Endothelial cell of umbilical vein (primary cell): ENCODE data around the gene KLK5. TPM values are rescaled to one million over a fixed set of nuclear protein-coding genes. Genes with fewer than 3 reads are reported as not detected.

ENCODE experiments used
- BruUV-seq: library from RNA; stranded (reverse); fragments of 400-500 nt; replicated peaks from 2 replicates; lab custom pipeline; 2021; lab: Mats Ljungman, UMichigan
- CTCF ChIA-PET: fragments of 300-600, 350-600 bp; sonication (Branson Sonifier 250); formaldehyde crosslinking; loops from one replicate; lab custom pipeline; 2021; ENCODE audit warnings: antibody characterized with exemption, inconsistent platforms; lab: Charles Lee
- POLR2A ChIA-PET: fragments of 300-600, 350-600 bp; sonication (Branson Sonifier 250); formaldehyde crosslinking; loops from one replicate; lab custom pipeline; 2021; ENCODE audit warnings: antibody characterized with exemption, inconsistent platforms; lab: Charles Lee
- DNase-seq: peaks from one replicate; pipeline ENCODE4 v3.0.0-alpha.2; 2011; ENCODE audit warnings: low read depth, low spot score
- FAIRE-seq: peaks from 2 replicates; lab custom pipeline; 2011; peaks lifted over from hg19 to GRCh38; lab: Jason Lieb, UNC
- H2AFZ ChIP-seq: 2 replicates; pipeline ENCODE4 v1.6.0; 2012; ENCODE audit warnings: low read depth, low read length, control low read depth, inconsistent platforms
- H3K27ac ChIP-seq: 2 replicates; pipeline ENCODE4 v1.5.1; 2011; ENCODE audit warnings: low read depth, mild to moderate bottlenecking, control low read depth, low read length, moderate library complexity; ENCODE audit not compliant: insufficient read depth
- H3K27me3 ChIP-seq, 2 experiments: 2 replicates each; pipeline versions ENCODE4 v1.6.0 to v1.6.1; 2011; ENCODE audit warnings: low read length in 2 of 2, mixed read lengths in 1 of 2; ENCODE audit not compliant: control insufficient read depth in 2 of 2, insufficient read depth in 2 of 2
- H3K36me3 ChIP-seq, 2 experiments: 2 replicates in 1 of 2; 3 replicates in 1 of 2; pipeline ENCODE4 v1.5.1; 2011; ENCODE audit warnings: low read length in 2 of 2, mild to moderate bottlenecking in 1 of 2, moderate library complexity in 1 of 2; ENCODE audit not compliant: control insufficient read depth in 2 of 2, insufficient read depth in 2 of 2; ENCODE audit errors: extremely low read depth in 1 of 2
- H3K4me1 ChIP-seq: 3 replicates; pipeline ENCODE4 v1.5.1; 2011; ENCODE audit warnings: mild to moderate bottlenecking, low read length; ENCODE audit not compliant: control insufficient read depth, insufficient read depth; ENCODE audit errors: extremely low read depth
- H3K4me2 ChIP-seq: 2 replicates; pipeline ENCODE4 v1.6.1; 2011; ENCODE audit warnings: low read length, control low read depth, mixed read lengths; ENCODE audit not compliant: insufficient read depth
- H3K4me3 ChIP-seq, 3 experiments: fragments of 200-600 bp in 1 of 3; sonication (generic), shearing (Covaris generic) in 1 of 3; replicated peaks in 1 of 3; 2 replicates each; pipeline ENCODE4 v1.5.1; 2011 to 2016; ENCODE audit warnings: control low read depth in 3 of 3, low read length in 3 of 3, mild to moderate bottlenecking in 2 of 3, inconsistent platforms in 1 of 3, low read depth in 1 of 3, moderate library complexity in 1 of 3; ENCODE audit not compliant: insufficient read depth in 1 of 3
- H3K79me2 ChIP-seq: 2 replicates; pipeline ENCODE4 v1.6.0; 2012; ENCODE audit warnings: low read length, inconsistent platforms; ENCODE audit not compliant: control insufficient read depth, insufficient read depth
- H3K9ac ChIP-seq: replicated peaks from 2 replicates; pipeline ENCODE3; 2011; ENCODE audit warnings: low read length, control low read depth; ENCODE audit not compliant: insufficient read depth; ENCODE audit errors: extremely low read depth
- H3K9me1 ChIP-seq: replicated peaks from 3 replicates; pipeline ENCODE4 v1.6.0; 2011; ENCODE audit warnings: mild to moderate bottlenecking, low read length; ENCODE audit not compliant: control insufficient read depth, insufficient read depth; ENCODE audit errors: extremely low read depth
- H3K9me3 ChIP-seq: replicated peaks from 2 replicates; pipeline ENCODE4 v1.5.1; 2012; ENCODE audit warnings: low read length, inconsistent platforms; ENCODE audit not compliant: control insufficient read depth, insufficient read depth
- H4K20me1 ChIP-seq: replicated peaks from 2 replicates; pipeline ENCODE3; 2011; ENCODE audit warnings: mild to moderate bottlenecking, low read length; ENCODE audit not compliant: control insufficient read depth, insufficient read depth; ENCODE audit errors: extremely low read depth
- EZH2 ChIP-seq: IDR thresholded peaks from 2 replicates; pipeline ENCODE4 v1.6.1; 2012; ENCODE audit warnings: borderline replicate concordance, low read depth, mild to moderate bottlenecking, moderate library complexity, low read length, inconsistent platforms; ENCODE audit not compliant: severe bottlenecking
- JUN ChIP-seq: IDR thresholded peaks from 2 replicates; pipeline ENCODE4 v1.6.1; 2011; ENCODE audit warnings: borderline replicate concordance, low read depth; ENCODE audit not compliant: insufficient read length, insufficient read depth
- MYC ChIP-seq: IDR thresholded peaks from one replicate; pipeline ENCODE4 v1.6.1; 2011; ENCODE audit warnings: mild to moderate bottlenecking, low read depth, low read length
- POLR2A ChIP-seq: IDR thresholded peaks from 2 replicates; pipeline ENCODE4 v1.6.1; 2012; ENCODE audit warnings: low read depth, mild to moderate bottlenecking, control low read depth, low read length
- POLR2AphosphoS5 ChIP-seq: IDR thresholded peaks from 2 replicates; pipeline ENCODE4 v1.6.1; 2012; ENCODE audit warnings: low read depth, mild to moderate bottlenecking, control low read depth, low read length, moderate library complexity; ENCODE audit not compliant: insufficient read depth
- dilution Hi-C: fragments of 300-500 bp; cut with MboI; formaldehyde crosslinking; loops from one replicate; pipeline ENCODE4 v1.15.0; 2019; ENCODE audit warnings: low sequenced_read_pairs; ENCODE audit not compliant: extremely low pct_ligation_motif_present
- intact Hi-C: fragments of 100-400 bp; cut with micrococcal nuclease; formaldehyde crosslinking; loops from one replicate; pipeline ENCODE4 v1.10.0; 2022
- polyA plus RNA-seq, 4 experiments: library from polyadenylated mRNA; depleted of rRNA in 3 of 4; stranded (reverse) in 3 of 4; unstranded in 1 of 4; fragments of >200 nt; gene quantifications; 2 replicates each; pipeline versions ENCODE4 v1.2.1 to v1.2.3, GENCODE V29; 2011 to 2012; ENCODE audit warnings: missing spikeins in 1 of 4
- total RNA-seq: library from RNA; stranded (reverse); gene quantifications from 2 replicates; pipeline ENCODE4 v1.2.3, GENCODE V29; 2021
- TF ChIP-seq, protein P1 (sequence below): IDR thresholded peaks from 2 replicates; pipeline ENCODE4 v1.6.1; 2011; ENCODE audit not compliant: insufficient read depth, insufficient read length
- TF ChIP-seq, protein P2 (sequence below), 2 donors: IDR thresholded peaks; 1 replicate in 1 of 2; 2 replicates in 1 of 2; pipeline ENCODE4 v1.5.1; 2011; ENCODE audit warnings: low read length in 2 of 2, mild to moderate bottlenecking in 2 of 2, moderate library complexity in 2 of 2, control low read depth in 1 of 2, inconsistent platforms in 1 of 2, low read depth in 1 of 2; ENCODE audit not compliant: insufficient read depth in 1 of 2; ENCODE audit errors: extremely low read depth in 1 of 2

KLK5 gene
- total and polyA plus RNA-seq, 2 donors (not counting 3 experiments of a cell fraction or from before 2014, with no cell fraction given) = not detected

DNA sequence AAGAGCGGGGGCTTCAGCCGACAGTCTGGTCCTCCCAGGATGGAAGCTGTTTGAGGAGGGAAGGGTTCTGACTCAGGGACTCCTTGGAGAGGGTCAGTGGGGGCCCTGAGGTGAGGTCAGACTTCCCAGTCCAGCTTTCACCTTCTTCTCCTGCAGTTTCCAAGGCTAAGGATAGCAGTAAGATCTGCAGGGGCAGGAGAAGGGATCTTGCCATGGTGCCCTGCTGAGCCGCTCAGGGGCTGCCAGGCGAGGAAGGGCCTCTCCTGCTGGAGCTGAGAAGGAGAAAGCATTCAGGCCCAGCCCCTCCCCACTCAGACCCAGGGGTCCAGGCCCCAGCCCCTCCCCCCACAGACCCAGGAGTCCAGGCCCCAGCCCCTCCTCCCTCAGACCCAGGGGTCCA is 29.3 kb upstream of the KLK5 start:
- TF ChIP-seq POLR2AphosphoS5 = no peak
- TF ChIP-seq EZH2 = no peak
- no peak for TF ChIP-seq JUN
- TF ChIP-seq MYC = no peak
- TF ChIP-seq POLR2A = no peak
- TF ChIP-seq, protein P1, sequence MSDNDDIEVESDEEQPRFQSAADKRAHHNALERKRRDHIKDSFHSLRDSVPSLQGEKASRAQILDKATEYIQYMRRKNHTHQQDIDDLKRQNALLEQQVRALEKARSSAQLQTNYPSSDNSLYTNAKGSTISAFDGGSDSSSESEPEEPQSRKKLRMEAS = no peak
- TF ChIP-seq, protein P2, sequence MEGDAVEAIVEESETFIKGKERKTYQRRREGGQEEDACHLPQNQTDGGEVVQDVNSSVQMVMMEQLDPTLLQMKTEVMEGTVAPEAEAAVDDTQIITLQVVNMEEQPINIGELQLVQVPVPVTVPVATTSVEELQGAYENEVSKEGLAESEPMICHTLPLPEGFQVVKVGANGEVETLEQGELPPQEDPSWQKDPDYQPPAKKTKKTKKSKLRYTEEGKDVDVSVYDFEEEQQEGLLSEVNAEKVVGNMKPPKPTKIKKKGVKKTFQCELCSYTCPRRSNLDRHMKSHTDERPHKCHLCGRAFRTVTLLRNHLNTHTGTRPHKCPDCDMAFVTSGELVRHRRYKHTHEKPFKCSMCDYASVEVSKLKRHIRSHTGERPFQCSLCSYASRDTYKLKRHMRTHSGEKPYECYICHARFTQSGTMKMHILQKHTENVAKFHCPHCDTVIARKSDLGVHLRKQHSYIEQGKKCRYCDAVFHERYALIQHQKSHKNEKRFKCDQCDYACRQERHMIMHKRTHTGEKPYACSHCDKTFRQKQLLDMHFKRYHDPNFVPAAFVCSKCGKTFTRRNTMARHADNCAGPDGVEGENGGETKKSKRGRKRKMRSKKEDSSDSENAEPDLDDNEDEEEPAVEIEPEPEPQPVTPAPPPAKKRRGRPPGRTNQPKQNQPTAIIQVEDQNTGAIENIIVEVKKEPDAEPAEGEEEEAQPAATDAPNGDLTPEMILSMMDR (IDR thresholded peaks at IDR 0.05; ENCODE audit: extremely low read depth in 1 of 2, insufficient read depth in 1 of 2, low read depth in 1 of 2, low read length in 2 of 2) = no peak
- POLR2A ChIA-PET = no interaction called here
- intact Hi-C loops (no loop called here), dilution Hi-C loops (no loop called here)
- FAIRE-seq (no peak), DNase-seq (no peak)
- no peaks in the 10 kb centered on the region for H4K20me1 ChIP-seq
- no peaks in the 10 kb centered on the region for H3K9me1 ChIP-seq
- no peak overlapping the region for H3K4me3 ChIP-seq
- H3K4me1 ChIP-seq = no peaks in the 10 kb centered on the region
- no peak overlapping the region for H2AFZ ChIP-seq
- no peak overlapping the region for H3K27ac ChIP-seq
- no peak overlapping the region for H3K9ac ChIP-seq
- H3K9me3 ChIP-seq = no peaks in the 10 kb centered on the region
- no TSS peak for BruUV-seq
- H3K4me2 ChIP-seq = no peak overlapping the region
- no peaks in the 10 kb centered on the region for H3K27me3 ChIP-seq
- no peaks in the 10 kb centered on the region for H3K79me2 ChIP-seq
- no peaks in the 10 kb centered on the region for H3K36me3 ChIP-seq
- CTCF ChIA-PET = no interaction called here
